Cortex of kidney (tissue), 1 donor: ENCODE results near the gene LCMT2.
"Not testable (repeated sequence)": the region's sequence is repeated elsewhere in the genome, so short reads cannot be mapped to it uniquely, and the experiment has no call there.

Source experiments
- DNase-seq: peaks from one replicate; lab custom pipeline; 2025; lab: John Stamatoyannopoulos, UW

LCMT2 gene

GRCh38 chr15:43316016-43316970, 14.1 kb downstream of the LCMT2 start:
- no peak for DNase-seq

GRCh38 chr15:43314171-43314570, 16.2 kb downstream of the LCMT2 start:
- DNase-seq = no peak

- no peak for DNase-seq
Observed at GRCh38 chr15:43312378-43312777, 18.0 kb downstream of the LCMT2 start.

GRCh38 chr15:43302205-43302817, 28.1 kb downstream of the LCMT2 start, which contains the start of gene TGM7:
Gene TGM7 (minus strand): TSS chr15:43302255.
- DNase-seq = no peak

- DNase-seq = no peak
Observed at GRCh38 chr15:43299884-43300283, 30.5 kb downstream of the LCMT2 start.

- DNase-seq = no peak
Observed at GRCh38 chr15:43299411-43299810, 31.0 kb downstream of the LCMT2 start.

- no peak for DNase-seq
Observed at GRCh38 chr15:43294091-43294706, 36.2 kb downstream of the LCMT2 start.

GRCh38 chr15:43293432-43293831, 36.9 kb downstream of the LCMT2 start:
- no peak for DNase-seq

GRCh38 chr15:43292375-43293078, 37.8 kb downstream of the LCMT2 start:
- no peak for DNase-seq

GRCh38 chr15:43289656-43290055, 40.7 kb downstream of the LCMT2 start:
- DNase-seq = not testable (repeated sequence)

GRCh38 chr15:43287254-43287653, 43.1 kb downstream of the LCMT2 start:
- no peak for DNase-seq

- DNase-seq = no peak
Observed at GRCh38 chr15:43286074-43286473, 44.3 kb downstream of the LCMT2 start.

- no peak for DNase-seq
Observed at GRCh38 chr15:43285609-43286037, 44.8 kb downstream of the LCMT2 start.

GRCh38 chr15:43283526-43283925, 46.8 kb downstream of the LCMT2 start:
- no peak for DNase-seq

GRCh38 chr15:43281926-43282602, 48.3 kb downstream of the LCMT2 start:
- no peak for DNase-seq

- DNase-seq = no peak
Observed at GRCh38 chr15:43280996-43281395, 49.4 kb downstream of the LCMT2 start.

- DNase-seq = no peak
Observed at GRCh38 chr15:43279496-43279895, 50.9 kb downstream of the LCMT2 start.

- DNase-seq = no peak
Observed at GRCh38 chr15:43278869-43279268, 51.5 kb downstream of the LCMT2 start.

GRCh38 chr15:43277901-43278300, 52.5 kb downstream of the LCMT2 start:
- DNase-seq = no peak

GRCh38 chr15:43277231-43277823, 53.0 kb downstream of the LCMT2 start:
- no peak for DNase-seq

- no peak for DNase-seq
Observed at GRCh38 chr15:43276563-43277200, 53.7 kb downstream of the LCMT2 start.
